IPS-11a (cell line): ENCODE measurements around the gene SHH.

Experiments used
- H3K4me3 ChIP-seq: one replicate; pipeline ENCODE4 v1.5.1; 2013; ENCODE audit warnings: low read depth, low read length, control low read depth

The SHH gene

DNA sequence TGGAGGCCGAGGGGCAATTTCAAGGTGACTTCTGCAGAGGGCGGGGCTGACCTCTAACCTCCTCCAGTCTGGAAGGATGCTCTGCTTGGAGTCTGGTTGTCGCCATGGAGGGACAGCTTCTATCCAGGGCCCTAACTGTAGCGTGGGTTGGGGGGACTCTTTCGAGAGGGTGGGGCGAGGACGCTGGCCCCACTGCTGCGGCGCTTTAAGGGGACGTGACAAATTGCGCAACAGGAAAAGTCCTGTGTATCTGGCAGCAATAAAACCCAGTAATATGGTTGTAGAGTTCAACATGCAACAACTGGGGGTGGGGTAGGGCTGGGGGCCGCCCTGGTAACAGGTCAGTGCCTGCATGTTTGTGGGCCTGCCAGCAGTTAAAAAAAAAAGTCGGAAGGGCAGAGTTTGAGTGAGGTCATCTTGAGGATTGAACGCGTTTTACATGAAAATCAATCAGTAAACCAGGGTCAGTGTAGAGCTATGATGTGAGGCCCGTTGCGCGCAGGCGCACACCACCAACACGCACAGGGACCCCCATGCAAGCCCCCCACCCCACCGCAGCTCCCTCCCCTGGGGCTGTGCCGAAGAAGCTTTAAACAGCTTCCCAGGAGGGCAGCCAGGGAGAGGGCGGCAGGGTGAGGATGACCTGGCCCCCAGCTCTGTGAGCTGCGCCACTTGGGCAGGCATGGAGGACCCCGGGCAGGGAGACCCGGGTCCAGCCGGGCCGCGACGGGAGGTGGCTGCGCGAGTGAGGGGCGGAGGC is 4.3 kb downstream of the SHH start:
- H3K4me3 ChIP-seq: peak overlapping the region; percentile 4

DNA sequence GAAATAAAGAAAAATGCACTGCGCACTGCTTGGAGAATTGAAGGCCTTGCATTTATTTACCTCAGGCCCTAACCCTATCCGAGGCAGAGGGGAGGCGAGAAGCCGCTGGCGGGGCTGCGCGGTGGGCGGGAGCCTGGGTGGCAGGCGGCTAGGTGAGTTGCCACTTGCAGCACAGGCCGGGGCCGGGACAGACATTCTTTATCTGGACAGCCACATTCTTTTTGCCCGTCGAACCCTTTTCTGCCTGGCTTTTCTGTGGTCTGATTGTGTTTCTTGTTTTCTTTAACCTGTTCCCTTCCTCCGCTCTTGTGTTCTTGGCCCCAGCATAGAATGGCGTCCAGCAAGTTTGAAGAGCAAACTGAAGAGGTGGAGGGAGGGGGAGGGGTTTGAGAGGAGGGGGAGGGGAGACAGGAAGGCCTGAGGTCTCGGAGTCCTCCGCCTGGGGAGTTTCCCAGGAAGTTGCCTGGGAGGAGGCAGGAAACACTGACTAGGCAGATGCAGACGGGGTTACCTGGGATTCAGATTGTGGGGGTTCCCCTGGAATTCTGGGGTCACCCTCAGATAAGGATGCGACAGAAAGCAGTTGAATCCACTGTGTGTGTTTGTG is 5.1 kb downstream of the SHH start:
- no peak overlapping the region for H3K4me3 ChIP-seq

DNA sequence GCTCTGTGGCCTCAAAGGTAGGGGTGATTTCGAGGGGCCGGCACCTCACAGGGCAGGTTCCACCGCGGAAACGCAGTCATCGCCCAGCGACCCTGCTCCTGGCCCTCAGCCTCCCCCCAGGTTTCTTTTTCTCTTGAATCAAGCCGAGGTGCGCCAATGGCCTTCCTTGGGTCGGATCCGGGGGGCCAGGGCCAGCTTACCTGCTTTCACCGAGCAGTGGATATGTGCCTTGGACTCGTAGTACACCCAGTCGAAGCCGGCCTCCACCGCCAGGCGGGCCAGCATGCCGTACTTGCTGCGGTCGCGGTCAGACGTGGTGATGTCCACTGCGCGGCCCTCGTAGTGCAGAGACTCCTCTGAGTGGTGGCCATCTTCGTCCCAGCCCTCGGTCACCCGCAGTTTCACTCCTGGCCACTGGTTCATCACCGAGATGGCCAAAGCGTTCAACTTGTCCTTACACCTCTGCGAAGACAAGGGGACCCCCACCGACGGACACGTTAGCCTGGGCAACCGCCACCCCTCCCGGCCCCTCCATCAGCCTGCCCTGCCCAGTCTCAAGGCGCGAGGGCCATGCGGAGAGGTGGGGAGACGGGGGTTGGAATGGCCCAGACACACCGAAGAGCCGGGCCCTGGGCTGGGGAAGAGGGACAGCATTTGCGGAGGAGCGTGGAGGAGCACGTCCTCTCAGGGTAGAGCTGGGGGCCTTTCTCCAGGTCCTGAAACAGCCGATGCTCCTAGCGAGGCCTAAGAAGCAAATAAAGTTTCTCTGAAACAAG is 6.0 kb downstream of the SHH start:
- no peak overlapping the region for H3K4me3 ChIP-seq

DNA sequence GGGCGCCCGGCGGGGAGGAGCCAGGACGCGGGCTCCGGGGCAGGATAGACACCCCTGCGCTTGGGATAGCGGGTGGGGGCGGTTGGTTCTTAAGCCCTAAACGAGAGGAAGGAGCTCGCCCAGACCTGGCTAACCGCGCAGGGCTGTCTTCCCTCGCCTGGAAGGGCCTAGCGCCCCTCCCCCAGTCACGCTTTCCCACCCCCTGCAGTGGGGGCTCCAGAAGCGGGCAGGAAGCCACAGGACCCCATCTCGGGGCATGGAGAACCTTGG is 6.5 kb downstream of the SHH start:
- H3K4me3 ChIP-seq: no peak overlapping the region

DNA sequence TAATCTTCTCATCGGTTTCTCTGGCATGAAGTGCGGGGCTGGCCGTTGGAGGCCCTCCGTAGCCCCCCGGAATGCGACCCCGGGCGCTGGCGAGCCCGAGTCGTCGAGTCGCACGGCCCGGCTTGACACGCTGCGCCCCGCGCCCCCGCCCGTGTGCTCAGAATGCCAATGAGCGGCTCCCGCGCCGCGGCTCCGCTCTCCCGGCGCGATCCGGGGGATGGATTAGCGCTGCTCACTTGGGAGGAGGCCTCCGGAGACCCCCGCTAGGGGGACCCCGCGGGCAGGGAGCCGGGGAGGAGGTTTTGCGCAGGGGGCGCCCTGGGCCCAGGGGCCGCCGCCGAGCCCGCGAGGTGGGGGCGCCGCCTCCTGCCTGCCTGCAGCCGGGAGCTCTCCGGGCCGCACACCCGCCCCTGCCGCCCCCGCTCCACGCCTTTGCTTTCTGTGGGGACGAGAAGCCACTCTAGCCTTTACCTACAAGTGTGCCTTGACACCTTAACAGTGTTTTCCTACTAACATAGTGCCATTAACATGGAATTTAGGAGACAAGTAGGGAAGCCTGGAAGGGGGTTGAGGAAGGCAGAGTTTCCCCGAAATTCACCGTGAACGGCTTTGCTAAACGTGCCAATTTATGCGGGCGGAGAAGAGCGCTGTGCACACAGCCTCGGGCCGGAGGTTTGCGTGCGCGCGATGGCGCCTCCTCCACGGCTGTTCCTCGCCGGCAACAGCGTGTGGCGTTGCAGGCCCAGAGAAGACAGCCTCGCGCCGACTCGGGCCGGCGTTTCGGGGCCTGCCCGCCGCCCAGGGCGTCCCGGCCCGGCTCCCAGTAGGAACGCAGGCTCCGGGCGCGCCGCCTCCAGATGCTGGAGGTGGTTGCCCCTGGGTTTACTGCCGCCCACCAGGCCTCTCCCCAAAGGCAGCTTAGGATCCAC is 7.1 kb downstream of the SHH start:
- no peak overlapping the region for H3K4me3 ChIP-seq

DNA sequence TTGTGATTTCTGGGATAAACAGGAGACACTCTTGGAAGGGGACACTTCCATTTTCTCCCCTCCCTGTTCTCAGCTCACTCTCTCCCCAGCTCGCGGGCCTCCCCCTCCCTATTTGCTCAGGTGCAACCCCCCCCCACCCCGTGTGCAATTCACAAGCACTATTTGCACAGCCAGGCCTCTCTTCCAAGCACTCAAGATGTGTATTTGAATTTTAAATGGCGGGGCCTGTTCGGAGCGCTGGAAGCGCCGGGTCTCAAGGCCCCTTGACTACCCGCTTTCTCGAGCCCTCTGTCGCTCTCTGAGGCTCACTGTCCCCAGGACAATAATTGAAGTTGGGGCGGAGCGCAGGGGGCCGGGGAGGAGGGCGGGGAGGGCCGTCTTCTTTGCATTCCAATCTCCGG is 7.8 kb downstream of the SHH start:
- no peak overlapping the region for H3K4me3 ChIP-seq

DNA sequence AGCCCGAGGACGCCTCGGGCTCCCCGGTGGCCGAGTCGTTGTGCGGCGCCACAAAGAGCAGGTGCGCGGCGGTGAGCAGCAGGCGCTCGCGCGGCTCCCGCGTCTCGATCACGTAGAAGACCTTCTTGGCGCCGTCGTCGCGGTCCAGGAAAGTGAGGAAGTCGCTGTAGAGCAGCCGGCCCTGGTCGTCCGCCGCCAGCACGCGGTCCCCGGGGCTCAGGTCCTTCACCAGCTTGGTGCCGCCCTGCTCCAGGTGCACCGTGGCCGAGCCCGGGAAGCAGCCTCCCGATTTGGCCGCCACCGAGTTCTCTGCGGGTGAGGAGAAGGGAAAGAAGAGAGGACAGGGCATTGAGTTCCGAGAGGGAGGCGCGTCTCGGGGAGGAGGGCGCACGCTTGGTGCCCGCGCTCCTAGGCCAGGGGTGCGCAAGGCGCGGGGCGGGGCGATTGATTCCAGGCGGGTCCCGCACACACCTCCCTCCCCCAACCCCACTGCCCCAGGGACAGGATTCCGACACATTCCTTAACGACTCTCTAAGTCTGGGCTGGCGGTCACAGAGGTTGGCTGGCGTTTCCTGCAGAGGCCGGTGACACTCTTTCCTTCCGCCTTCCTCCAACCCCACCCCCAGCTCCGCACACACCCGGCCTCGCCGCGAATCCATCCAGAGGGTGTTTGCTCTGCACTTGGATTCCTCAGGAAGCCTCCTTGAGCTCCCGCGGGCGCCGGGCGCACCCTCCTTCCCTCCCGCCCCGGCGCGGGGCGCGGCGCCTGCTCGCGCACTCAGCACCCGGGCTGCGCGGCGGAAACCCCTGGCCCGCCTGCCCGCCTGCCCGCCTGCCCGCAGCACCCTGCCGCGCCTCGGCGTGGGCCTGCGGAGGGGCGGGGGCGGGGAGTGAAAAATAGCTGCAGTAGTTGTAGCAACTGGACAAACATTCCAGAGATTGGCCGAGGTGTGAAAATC is 8.6 kb downstream of the SHH start:
- H3K4me3 ChIP-seq: peak overlapping the region; percentile 8

DNA sequence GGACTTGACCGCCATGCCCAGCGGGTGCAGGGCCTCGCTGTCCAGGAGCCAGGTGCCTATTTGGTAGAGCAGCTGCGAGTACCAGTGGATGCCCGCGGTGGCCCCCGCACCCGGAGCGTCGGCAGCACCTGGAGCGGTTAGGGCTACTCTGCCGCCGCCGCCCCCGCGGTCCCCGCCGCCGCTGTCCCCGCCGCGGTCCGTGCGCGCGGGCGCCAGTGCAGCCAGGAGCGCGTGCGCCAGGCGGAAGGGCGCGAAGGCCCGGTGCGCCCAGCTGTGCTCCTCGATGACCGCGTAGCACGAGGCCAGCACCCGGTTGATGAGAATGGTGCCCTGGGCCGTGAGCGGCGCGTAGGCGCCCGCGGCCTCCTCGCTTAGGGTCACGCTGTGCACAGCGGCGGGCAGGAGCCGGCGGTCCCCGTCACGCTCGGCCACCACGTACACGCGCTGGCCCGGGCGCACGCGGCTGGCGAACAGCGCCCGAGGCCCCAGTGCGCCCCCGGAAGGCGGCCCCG is 9.3 kb downstream of the SHH start:
- no peak overlapping the region for H3K4me3 ChIP-seq

DNA sequence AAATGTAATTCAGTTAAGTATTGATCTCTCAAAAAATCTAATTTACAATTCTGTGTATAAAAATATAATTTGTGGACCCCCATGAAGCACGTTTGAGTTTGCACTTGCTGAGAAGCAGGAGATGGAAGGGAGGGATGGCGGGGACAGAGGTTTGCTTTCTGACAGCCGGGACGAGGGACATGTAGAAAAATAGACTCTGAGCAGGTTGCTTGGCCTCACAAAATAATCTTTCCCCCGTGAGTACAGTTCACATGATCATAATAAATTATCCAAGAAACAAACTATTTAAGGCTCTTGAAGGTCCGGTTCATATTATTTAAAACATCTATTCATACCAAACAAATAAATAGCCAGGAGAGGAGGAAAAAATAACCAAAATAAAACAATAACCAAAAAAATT is 10.0 kb downstream of the SHH start:
- no peak overlapping the region for H3K4me3 ChIP-seq

DNA sequence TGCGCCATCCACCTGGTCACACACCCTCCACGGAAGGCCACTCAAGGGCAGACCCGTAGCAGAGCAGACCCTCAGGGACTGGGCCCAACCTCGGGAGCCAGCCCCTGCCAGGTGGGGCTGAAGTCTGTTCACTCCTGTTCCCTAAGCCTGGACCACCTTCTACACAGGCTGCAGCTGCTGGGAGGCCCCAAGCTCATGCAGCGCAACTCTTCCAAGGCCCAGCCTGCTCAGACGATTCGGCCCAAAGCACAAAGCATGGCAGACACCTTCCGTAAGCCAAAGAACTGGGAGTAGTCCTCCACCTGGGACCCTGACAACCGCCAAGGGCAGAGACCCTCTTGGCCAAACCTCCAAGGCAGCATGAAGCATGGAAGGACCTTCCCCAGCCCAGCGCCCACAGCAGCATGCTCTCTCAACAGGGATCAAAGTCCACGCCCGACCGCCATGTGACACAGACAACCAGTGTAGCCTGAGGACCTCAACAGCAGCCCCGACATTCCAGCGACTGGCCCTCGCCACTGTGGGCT is 11.5 kb downstream of the SHH start:
- H3K4me3 ChIP-seq: no peak overlapping the region

DNA sequence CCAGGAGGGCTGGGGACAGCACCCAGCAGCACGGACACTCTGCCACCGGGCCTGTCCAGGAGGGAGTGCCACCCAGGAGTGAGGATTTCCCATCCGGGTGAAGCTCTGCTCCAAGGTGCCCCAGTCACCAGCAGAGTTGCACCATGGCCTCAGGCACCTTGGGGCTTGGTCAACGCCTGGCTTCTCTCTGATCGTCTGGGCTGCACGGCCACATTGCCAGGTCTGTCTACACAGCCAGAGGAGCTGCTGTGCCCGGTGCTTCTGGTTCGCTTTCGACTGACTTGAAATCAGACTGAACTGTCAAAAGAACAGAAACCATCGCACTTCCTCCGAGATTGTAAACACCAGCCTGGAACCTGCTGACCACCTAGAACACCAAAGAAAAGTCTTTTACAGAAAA is 12.0 kb downstream of the SHH start:
- no peak overlapping the region for H3K4me3 ChIP-seq

DNA sequence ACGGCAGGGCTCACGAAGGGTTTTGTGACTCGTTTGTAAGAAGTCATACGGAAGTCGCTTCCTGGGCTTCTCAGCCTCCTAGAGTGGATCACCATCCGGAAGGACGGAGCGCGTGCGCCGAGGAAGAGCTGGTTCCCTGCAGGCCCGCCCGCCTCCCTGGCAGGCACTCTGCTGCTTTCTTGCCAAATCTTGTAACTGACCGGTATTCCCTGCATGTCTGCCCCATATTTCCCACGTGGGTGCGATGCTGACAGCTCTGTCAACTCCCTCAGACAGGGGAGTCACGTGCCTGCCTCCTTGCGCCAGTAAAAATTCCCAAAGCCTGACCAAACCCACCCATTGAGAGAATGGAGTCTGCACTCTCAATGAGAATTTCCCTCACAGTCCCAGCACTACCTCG is 12.7 kb downstream of the SHH start:
- no peak overlapping the region for H3K4me3 ChIP-seq

DNA sequence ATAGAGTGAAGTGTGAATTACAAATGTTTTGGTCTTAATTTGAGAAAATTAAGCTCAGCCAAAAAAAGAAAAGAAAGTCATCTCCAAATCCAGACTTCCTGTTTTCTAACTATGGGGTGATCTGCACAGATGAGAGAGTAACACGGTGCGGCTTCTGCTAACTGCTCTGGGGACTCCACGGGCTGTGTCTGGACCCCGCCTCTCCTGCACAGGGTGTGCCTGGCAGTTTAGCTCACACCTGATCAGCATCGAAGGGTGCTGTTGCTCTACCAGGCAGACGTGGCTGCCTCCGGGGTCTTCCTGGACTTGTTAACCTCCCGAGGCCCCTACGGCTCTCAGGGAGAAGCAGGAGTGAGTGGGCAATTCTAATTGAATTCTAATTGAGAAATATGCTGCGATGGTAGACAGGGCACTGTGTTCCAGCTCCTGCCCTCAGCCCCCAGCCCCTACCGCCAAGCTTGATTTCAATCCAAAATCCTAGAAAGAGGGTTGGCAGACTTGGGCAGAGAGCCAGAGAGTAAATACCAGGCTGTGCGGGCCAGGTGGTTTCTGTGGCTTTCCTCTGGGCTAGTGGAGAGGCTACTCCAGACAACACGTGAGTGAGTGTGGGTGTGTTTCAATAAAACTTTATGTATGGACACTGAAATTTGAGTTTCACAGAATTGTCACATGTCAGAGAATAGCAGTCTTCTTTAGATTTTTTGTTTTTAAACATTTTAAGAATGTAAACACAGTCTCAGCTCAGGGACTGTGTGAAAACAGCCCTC is 13.4 kb downstream of the SHH start:
- no peak overlapping the region for H3K4me3 ChIP-seq

DNA sequence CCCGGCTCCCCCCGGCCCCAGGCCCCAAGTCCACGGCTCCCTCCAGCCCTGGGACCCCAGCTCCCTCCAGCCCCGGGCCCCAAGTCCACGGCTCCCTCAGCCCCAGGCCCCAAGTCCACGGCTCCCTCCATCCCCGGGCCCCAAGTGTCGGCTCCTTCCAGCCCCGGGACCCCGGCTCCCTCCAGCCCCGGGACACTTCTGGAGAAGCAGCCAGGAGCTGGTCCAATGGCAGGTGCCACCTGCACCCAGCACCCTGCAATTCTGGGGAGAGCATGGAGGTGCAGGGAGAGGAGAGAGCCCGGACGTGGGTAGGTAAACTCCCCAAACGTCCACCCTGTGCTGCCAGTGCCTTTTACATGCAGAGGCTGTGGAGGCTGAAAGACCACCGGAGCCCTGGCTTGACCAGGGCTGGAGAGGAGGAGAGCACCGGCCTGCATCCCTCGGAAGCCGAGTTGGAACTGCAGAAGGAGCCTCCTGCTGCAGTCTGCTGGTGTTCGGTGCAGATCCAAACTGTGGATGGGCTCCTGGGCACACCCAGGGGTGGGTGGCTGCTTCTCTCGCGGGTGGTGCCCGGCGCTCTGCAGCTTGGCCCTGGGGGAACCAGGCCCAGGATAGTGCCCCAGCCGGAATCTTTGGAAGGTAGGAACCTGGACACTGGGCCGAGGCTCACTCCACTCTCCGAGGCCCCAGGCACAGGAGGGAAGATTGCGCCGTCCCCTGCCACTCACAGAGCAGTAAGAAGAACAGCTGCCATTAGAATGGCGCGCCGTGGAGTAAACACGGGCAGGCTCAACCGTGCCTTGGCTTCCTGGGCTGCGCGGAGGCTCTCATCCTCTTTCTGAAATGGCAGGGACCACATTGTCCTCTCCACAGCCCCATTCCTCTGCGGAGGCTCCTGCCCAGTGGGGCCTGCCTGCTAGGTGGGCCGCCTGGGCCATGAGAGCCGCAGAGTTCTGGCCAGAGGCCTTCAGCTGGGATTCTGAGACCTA is 14.7 kb downstream of the SHH start:
- H3K4me3 ChIP-seq: no peak overlapping the region

DNA sequence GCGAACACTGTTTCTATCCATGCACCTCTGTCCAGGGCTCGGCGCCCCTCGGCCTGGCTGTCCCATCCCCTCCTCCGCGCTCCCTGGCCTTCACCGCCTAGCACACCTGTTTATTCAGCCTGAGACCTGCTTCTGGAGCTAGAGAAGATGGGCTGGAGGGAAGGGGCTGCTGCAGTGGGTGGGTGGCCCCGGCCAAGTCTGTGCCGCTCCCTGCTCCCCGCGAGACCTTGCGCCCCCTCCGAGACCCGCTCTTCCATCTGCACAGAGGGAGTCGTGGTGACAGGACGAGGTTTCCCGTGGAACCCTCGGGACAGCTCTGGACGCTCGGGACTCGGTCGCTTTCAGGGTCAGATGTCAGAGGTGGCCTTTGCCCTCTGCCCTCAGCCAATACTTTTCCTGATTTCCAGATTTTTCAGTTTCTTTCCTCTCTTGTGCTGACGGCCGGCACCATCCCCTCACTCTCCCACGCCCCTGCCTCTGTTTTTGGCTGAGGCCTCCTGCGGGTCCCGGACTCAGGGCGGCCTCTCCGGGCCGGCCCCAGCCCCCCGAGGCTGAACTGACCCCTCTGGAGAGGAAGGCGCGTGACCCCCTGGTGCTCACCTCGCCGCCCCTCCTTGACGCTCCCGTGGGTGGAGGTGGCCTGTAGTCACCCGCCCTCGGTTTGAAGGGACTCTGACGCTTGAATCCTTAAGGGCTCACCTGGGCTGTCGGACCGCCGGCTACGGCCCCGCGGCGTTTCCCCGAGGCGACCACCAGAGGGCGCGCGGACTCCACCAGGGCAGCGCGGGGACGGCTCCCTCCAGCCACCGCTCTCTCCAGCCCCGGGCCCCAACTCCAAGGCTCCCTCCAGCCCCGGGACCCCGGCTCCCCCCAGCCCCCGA is 15.6 kb downstream of the SHH start:
- H3K4me3 ChIP-seq: no peak overlapping the region

DNA sequence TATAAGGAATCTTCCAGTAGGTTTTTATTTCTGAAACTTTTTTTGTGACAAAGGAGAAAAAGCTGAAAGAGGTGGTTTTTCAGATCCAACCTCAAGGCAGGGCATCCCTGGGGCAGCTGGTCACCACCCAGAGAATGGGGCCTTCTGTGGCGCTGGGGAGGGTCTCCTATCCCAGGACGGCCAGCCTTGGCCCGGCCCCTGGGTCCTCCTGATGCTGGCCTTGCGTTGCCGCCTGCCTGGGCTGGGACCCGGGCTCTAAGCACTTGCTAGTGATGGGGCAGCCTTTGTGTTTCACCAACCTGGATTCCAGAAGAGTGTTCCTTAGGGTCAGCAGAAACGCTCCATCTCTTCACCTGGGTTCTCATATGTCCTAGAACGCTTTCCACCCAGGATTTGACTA is 16.3 kb downstream of the SHH start:
- H3K4me3 ChIP-seq: no peak overlapping the region

DNA sequence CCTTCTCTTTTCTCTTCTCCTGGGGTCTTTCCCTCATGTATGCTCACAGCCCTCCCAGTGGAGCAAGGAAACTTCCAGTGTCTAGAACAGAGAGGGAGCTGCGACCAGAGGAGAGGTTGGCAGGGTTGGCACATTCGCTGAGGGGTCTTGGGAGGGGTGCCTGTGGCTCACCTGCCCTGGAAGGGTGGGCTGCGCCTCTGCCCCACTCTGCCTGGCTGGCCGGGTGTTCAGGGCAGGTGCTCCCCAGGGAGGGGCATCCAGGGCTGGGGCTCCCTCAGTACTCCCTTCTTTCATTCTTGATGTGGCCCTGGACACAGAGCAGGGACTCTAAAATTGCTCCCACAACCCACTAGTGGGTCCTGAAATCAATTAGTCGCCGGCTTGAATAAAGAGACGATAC is 16.9 kb downstream of the SHH start:
- H3K4me3 ChIP-seq: no peak overlapping the region
